HFFc6 (cell line): ENCODE measurements around the gene ERC2. TPM values are rescaled to one million over a fixed set of nuclear protein-coding genes. Genes with fewer than 3 reads are reported as not detected.

ENCODE experiments used
- DNase-seq: peaks from one replicate; pipeline ENCODE4 v3.0.0-alpha.2; 2018
- H3K27ac Mint-ChIP-seq: 2 replicates; pipeline ENCODE4 v1.8.0; 2020; ENCODE audit warnings: mild to moderate bottlenecking, mixed read lengths
- H3K27me3 Mint-ChIP-seq: 2 replicates; pipeline ENCODE4 v1.8.0; 2021; ENCODE audit warnings: mild to moderate bottlenecking, moderate library complexity, mixed read lengths; ENCODE audit not compliant: insufficient read depth
- H3K36me3 Mint-ChIP-seq: 2 replicates; pipeline ENCODE4 v1.8.0; 2021; ENCODE audit warnings: low read depth, mixed read lengths
- H3K4me1 Mint-ChIP-seq: 2 replicates; pipeline ENCODE4 v1.8.0; 2020; ENCODE audit warnings: low read depth, mixed read lengths
- H3K4me3 Mint-ChIP-seq: 2 replicates; pipeline ENCODE4 v1.8.0; 2020; ENCODE audit warnings: mild to moderate bottlenecking, moderate library complexity, mixed read lengths
- H3K9me3 Mint-ChIP-seq: 2 replicates; pipeline ENCODE4 v1.8.0; 2020; ENCODE audit warnings: mild to moderate bottlenecking, mixed read lengths
- CTCF ChIP-seq: fragments of 200-600 bp; sonication (generic); IDR thresholded peaks from 2 replicates; pipeline ENCODE4 v1.5.0; 2021; ENCODE audit warnings: antibody characterized with exemption, mild to moderate bottlenecking
- total RNA-seq, 6 experiments: library from RNA; stranded (reverse); fragmentation: NEBNext Ultra II Directional; extraction: Animal tissue kit (Norgen Biotek cat#: 25700); gene quantifications; 2 replicates in 1 of 6; 3 replicates in 5 of 6; pipeline ENCODE4 v1.2.3, GENCODE V29; 2021

Gene ERC2
- total RNA-seq, 6 experiments from 2014 or later = 0.11 TPM; not detected in 5

GRCh38 chr3:55484191-55484689, 984.0 kb downstream of the ERC2 start:
- Mint-ChIP-seq H3K4me3 (peak overlapping the region; percentile 98), H3K36me3 (peaks cover 47% of the 10 kb centered on the region), H3K9me3 (no peaks in the 10 kb centered on the region), H3K27ac (peak overlapping the region; percentile 97), H3K4me1 (peaks cover 33% of the 10 kb centered on the region), H3K27me3 (peaks cover 14% of the 10 kb centered on the region)
- DNase-seq = no peak
- TF ChIP-seq CTCF = no peak

DNA sequence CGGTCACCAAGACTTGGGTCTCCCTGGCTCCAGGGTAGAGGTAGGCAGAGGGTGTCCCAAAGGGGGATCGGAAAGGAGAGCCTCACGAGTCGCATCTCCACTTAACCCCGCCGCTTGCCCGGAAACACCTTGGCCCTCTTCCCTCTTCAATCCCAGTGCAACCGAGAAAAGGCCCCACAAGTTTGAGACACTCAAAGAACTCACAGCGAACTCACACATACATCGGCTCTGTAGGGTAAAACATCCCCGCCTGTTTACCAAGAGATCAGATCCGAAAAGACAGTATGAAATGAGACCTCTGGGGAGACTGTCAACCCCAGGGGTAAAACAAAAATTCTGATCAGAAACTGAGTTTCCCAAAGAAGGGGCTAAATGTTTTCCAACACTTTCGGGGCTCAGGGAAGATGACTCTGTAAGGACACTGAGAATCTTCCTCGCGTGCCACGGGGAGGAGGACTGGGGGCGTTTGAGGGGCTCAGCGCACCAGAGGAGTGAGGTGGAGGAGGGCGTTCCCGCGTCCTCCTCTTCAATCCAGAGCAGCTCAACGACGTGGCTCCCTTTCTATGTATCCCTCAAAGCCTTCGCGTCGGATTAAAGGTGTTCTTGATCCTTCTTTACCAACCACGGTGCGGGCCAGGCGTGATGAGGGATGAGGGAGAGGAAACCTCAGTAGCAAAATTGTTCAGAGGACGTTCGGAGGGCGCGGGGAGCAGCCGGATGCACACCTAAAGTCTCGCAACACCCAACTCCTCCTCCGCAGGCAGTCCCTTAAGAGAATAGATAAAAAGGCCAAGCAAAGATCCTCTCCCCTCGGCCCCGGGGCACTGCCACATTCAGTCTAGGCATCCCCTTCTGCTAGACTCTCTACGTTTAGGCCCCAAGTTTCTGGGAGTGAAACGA, 984.8 kb downstream of the ERC2 start:
- Mint-ChIP-seq H3K27me3 (peaks cover 14% of the 10 kb centered on the region), H3K36me3 (peaks cover 55% of the 10 kb centered on the region), H3K9me3 (no peaks in the 10 kb centered on the region), H3K4me1 (peaks cover 29% of the 10 kb centered on the region), H3K27ac (peak overlapping the region; percentile 97), H3K4me3 (peak overlapping the region; percentile 98)
- no peak for DNase-seq
- TF ChIP-seq CTCF = no peak

DNA sequence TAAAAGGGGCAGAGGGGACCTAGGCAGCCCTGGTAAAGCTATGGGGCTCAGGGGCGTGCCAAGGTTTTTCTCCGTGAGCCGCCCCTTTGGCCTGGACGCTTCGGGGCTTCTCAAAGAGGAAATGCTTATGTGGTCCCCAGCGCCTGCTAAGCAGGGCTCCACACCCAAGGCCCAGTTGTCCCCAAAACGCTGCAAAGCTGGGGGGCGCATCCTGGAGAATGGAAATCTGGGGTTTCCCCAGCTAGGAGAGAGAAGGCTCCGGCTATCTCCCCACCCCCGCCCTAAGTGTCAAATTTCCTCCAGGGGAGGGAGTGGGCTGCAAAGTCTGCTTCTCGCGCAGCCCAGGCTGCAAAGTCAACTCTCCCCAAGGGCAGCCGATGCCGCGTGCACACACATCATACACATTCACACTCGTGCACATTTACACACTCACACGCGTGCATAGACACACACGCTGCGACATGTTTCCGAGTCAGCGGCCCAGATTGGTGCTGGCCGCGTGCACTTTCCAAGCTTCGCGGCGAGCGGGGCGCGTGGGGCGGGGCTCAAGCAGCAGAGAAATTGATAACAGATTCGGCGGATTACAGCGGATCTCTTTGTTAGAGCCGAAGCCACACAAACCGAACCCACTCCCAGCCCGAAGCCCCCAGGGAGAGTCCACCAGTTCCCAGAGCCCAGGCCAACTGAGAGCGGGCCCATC, 985.6 kb downstream of the ERC2 start:
- peaks cover 35% of the 10 kb centered on the region for H3K4me1 Mint-ChIP-seq
- DNase-seq = peak; percentile 63
- peak overlapping the region; percentile 97 for H3K27ac Mint-ChIP-seq
- H3K27me3 Mint-ChIP-seq = peaks cover 14% of the 10 kb centered on the region
- peaks cover 63% of the 10 kb centered on the region for H3K36me3 Mint-ChIP-seq
- peak overlapping the region; percentile 98 for H3K4me3 Mint-ChIP-seq
- no peaks in the 10 kb centered on the region for H3K9me3 Mint-ChIP-seq
- TF ChIP-seq CTCF = no peak

GRCh38 chr3:55481744-55482495, 986.3 kb downstream of the ERC2 start:
- DNase-seq = peak; percentile 58
- Mint-ChIP-seq H3K4me1 (peaks cover 42% of the 10 kb centered on the region), H3K27ac (peak overlapping the region; percentile 97), H3K36me3 (peaks cover 70% of the 10 kb centered on the region), H3K9me3 (no peaks in the 10 kb centered on the region), H3K27me3 (peaks cover 19% of the 10 kb centered on the region), H3K4me3 (peak overlapping the region; percentile 98)
- peak; percentile 68 for TF ChIP-seq CTCF
